ENCODE measurements around the gene IER5.

DNA sequence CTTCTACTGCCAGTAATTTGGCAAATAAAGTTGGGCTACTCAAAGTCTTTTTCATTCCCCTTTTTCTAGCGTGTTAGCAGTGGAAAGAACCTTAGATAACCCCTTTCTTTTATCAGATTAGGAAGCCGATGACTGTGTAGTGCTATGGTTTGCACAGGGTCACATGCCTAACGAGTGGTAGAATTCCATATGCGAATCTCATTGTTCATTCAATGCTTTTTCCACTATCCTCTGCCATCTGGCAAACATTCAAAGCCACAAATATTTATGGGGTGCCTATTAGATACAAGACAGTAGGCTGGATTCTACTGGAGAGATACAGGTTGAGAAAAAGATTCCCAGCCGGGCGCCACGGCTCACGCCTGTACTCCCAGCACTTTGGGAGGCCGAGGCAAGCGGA is 14.9 kb upstream of the IER5 start:
- TF ChIP-seq, protein P1, sequence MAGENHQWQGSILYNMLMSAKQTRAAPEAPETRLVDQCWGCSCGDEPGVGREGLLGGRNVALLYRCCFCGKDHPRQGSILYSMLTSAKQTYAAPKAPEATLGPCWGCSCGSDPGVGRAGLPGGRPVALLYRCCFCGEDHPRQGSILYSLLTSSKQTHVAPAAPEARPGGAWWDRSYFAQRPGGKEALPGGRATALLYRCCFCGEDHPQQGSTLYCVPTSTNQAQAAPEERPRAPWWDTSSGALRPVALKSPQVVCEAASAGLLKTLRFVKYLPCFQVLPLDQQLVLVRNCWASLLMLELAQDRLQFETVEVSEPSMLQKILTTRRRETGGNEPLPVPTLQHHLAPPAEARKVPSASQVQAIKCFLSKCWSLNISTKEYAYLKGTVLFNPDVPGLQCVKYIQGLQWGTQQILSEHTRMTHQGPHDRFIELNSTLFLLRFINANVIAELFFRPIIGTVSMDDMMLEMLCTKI (IDR thresholded peaks at IDR 0.05; ENCODE audit: partially characterized antibody), result no peak
- TF ChIP-seq, protein P2, sequence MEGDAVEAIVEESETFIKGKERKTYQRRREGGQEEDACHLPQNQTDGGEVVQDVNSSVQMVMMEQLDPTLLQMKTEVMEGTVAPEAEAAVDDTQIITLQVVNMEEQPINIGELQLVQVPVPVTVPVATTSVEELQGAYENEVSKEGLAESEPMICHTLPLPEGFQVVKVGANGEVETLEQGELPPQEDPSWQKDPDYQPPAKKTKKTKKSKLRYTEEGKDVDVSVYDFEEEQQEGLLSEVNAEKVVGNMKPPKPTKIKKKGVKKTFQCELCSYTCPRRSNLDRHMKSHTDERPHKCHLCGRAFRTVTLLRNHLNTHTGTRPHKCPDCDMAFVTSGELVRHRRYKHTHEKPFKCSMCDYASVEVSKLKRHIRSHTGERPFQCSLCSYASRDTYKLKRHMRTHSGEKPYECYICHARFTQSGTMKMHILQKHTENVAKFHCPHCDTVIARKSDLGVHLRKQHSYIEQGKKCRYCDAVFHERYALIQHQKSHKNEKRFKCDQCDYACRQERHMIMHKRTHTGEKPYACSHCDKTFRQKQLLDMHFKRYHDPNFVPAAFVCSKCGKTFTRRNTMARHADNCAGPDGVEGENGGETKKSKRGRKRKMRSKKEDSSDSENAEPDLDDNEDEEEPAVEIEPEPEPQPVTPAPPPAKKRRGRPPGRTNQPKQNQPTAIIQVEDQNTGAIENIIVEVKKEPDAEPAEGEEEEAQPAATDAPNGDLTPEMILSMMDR (IDR thresholded peaks at IDR 0.05 in 2 of 3, conservative IDR thresholded peaks at IDR 0.05 in 1 of 3; ENCODE audit: insufficient read depth in 2 of 3, low read depth in 1 of 3, low read length in 3 of 3), result no peak
- TF ChIP-seq, protein P3, sequence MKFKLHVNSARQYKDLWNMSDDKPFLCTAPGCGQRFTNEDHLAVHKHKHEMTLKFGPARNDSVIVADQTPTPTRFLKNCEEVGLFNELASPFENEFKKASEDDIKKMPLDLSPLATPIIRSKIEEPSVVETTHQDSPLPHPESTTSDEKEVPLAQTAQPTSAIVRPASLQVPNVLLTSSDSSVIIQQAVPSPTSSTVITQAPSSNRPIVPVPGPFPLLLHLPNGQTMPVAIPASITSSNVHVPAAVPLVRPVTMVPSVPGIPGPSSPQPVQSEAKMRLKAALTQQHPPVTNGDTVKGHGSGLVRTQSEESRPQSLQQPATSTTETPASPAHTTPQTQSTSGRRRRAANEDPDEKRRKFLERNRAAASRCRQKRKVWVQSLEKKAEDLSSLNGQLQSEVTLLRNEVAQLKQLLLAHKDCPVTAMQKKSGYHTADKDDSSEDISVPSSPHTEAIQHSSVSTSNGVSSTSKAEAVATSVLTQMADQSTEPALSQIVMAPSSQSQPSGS (CRISPR knock-in tag; IDR thresholded peaks at IDR 0.05), result no peak
- TF ChIP-seq ZNF699 (CRISPR knock-in tag; IDR thresholded peaks at IDR 0.05; ENCODE audit: insufficient replicate concordance) (no peak), EZH2 (IDR thresholded peaks at IDR 0.05; ENCODE audit: borderline replicate concordance, low read depth, low read length) (no peak), POLR2A (conservative IDR thresholded peaks at IDR 0.05) (no peak), DNMT1 (IDR thresholded peaks at IDR 0.05) (no peak), JUNB (CRISPR knock-in tag; conservative IDR thresholded peaks at IDR 0.05) (no peak), TARDBP (IDR thresholded peaks at IDR 0.05) (no peak), DPF2 (IDR thresholded peaks at IDR 0.05) (no peak), SMARCB1 (IDR thresholded peaks at IDR 0.05; ENCODE audit: insufficient read length, low read depth) (no peak)
